Left hindlimb (tissue), 1 donor: ENCODE measurements around the gene ADD1.
"Not testable (repeated sequence)": the region's sequence is repeated elsewhere in the genome, so short reads cannot be mapped to it uniquely, and the experiment has no call there.

ENCODE experiments used
- DNase-seq: peaks from one replicate; pipeline ENCODE4 v3.0.0-alpha.2; 2018

ADD1 gene

GRCh38 chr4:2948895-2949781 is 105.5 kb downstream of the ADD1 start:
- DNase-seq: no peak

GRCh38 chr4:2949782-2950125 is 106.1 kb downstream of the ADD1 start:
- no peak for DNase-seq

- DNase-seq: no peak
Measured at GRCh38 chr4:2950221-2950989, 106.8 kb downstream of the ADD1 start.

GRCh38 chr4:2953496-2953895 is 109.9 kb downstream of the ADD1 start:
- DNase-seq: no peak

- DNase-seq: no peak
Measured at GRCh38 chr4:2954358-2955185, 110.9 kb downstream of the ADD1 start.

- not testable (repeated sequence) for DNase-seq
Measured at GRCh38 chr4:2955186-2956044, 111.8 kb downstream of the ADD1 start.

GRCh38 chr4:2958446-2958845 is 114.8 kb downstream of the ADD1 start:
- DNase-seq: no peak

GRCh38 chr4:2960450-2960849 is 116.8 kb downstream of the ADD1 start:
- not testable (repeated sequence) for DNase-seq

- no peak for DNase-seq
Measured at GRCh38 chr4:2961421-2961810, 117.8 kb downstream of the ADD1 start.

- DNase-seq: no peak
Measured at GRCh38 chr4:2961811-2962441, 118.3 kb downstream of the ADD1 start.

- DNase-seq: no peak
Measured at GRCh38 chr4:2962614-2963174, 119.0 kb downstream of the ADD1 start.

- peak; percentile 98 for DNase-seq
Measured at GRCh38 chr4:2963175-2963965, 119.7 kb downstream of the ADD1 start, which contains the start of the genes GRK4 and NOP14. Gene GRK4, plus strand, starts transcription at chr4:2963571. Its CDS starts 500 bp downstream, at chr4:2964071. Gene NOP14, minus strand, starts transcription at chr4:2963406. Its CDS starts 87 bp downstream, at chr4:2963319.

GRCh38 chr4:2963966-2964471 is 120.4 kb downstream of the ADD1 start:
- DNase-seq: no peak

- DNase-seq: no peak
Measured at GRCh38 chr4:2964706-2965258, 121.1 kb downstream of the ADD1 start.

GRCh38 chr4:2965262-2965661 is 121.6 kb downstream of the ADD1 start:
- DNase-seq: no peak

- DNase-seq: no peak
Measured at GRCh38 chr4:2968381-2968780, 124.7 kb downstream of the ADD1 start.

- no peak for DNase-seq
Measured at GRCh38 chr4:2971275-2971674, 127.6 kb downstream of the ADD1 start.

GRCh38 chr4:2977211-2978088 is 133.8 kb downstream of the ADD1 start:
- no peak for DNase-seq
